ENCODE results near the gene MDM2.

GRCh38 chr12:68761901-68762630, 45.9 kb upstream of the MDM2 start:
- no peak for TF ChIP-seq EZH2 (IDR thresholded peaks at IDR 0.05; ENCODE audit: insufficient read depth, poor library complexity, severe bottlenecking)
- TF ChIP-seq EZH2phosphoT487 (IDR thresholded peaks at IDR 0.05; ENCODE audit: insufficient read depth, low read depth): no peak
